NCI-H510A treated with DMSO at 0.1 percent for 48 hours (cell line): ENCODE data around the gene CD247.

Experiments used
- DNase-seq: peaks from one replicate; lab custom pipeline; 2025; lab: John Stamatoyannopoulos, UW

Gene CD247

DNA sequence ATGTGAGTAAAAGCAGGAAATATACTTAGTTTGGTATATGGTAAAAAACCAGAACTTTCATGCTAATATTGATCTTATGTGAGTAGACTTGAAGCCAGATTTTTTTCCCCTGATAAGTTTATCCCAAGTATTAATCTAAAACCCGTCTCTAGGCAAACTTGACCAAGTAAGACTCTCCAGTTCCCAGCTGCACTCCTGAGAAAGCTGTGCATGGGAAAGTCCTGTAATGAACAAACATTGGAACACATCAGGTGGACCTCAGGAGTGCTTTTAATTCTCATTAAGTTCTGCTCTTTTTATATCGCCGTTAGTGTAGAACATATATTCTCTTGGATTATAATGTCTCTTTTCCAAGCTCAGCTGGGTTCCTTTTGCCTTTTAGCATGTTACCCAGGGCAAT is 105.0 kb downstream of the CD247 start:
- DNase-seq = no peak

DNA sequence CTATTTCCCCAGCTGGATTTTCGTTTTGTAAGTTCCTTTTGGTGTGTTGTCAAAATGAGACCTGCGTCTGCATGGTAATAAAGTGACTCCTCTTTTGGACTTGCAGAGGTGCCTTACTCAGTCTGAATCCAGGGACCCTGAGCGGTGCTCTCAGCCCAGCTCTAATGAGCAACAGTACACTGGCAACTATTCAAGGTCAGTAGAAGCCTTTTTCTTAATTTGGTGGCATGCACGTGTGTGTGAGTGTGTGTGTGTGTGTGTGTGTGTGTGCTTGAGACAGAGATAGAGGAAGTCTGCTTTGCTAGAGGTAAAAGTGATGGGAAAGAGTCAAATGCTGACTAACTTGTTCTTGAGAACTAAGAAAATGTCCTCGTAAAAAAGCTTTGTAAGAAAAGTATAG is 105.4 kb downstream of the CD247 start:
- DNase-seq = no peak

DNA sequence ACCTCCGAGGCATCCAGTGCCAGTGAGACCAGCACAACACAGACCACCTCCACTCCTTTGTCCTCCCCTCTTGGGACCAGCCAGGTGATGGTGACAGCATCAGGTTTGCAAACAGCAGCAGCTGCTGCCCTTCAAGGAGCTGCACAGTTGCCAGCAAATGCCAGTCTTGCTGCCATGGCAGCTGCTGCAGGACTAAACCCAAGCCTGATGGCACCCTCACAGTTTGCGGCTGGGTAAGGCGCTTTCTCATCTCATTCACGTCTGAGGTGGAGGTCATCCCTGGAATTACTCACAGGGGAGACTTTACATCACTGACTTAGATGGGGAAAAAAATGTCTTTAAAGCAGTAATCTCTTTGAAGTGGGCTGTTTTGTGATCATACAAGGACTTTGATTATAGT is 106.3 kb downstream of the CD247 start:
- no peak for DNase-seq

DNA sequence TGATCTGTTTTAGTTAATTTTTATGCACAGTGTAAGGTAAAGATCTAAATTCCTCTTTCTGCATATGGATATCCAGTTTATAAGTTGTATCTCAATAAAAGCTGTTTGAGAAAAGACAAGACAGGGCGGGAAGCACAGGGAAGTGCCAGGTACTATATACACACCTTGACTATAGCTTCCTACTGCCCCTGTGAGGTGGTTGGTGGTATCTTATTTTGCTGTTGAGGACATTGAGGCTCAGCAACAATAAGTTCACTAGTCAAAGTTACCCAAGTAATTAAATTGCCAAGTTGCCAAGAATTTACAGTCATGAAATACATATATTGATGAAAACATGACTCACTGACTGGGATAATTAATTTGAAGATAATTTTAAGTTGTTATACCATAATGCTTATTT is 109.1 kb downstream of the CD247 start:
- DNase-seq = no peak

DNA sequence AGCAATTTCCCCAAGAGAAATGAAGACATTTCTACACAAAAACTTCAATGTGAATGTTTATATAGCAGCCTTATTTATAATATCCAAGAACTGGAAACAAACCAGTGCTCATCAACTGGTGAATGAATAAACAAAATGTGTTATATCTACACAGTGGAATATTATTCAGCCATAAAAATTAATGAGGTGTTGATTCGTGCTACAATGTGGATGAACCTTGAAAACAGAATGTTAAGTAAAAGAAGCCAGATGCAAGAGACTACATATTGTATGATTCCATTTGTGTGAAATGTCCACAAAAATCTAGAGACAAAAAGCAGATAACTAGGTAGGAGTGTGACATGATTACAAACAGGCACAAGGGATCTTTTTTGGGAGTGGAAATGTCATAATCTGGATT is 110.0 kb downstream of the CD247 start:
- DNase-seq = no peak

DNA sequence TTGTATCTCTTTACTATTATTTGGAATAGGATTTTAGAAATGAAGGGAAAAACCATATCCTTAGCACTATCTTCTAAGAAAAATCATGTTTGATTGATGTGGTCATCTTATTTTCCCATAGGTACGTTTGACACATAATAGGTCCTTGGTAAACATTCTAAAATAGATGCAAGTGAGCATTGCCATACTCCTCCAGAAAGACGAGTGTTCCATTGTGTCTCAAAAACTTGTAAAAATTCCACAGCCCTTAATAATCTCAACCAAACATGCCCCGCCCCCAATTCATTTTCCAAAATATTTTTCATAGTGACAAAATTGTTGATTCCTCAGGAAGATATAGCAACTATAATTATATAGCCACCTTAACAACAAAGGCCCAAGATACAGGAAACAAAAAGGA is 113.4 kb downstream of the CD247 start:
- no peak for DNase-seq

DNA sequence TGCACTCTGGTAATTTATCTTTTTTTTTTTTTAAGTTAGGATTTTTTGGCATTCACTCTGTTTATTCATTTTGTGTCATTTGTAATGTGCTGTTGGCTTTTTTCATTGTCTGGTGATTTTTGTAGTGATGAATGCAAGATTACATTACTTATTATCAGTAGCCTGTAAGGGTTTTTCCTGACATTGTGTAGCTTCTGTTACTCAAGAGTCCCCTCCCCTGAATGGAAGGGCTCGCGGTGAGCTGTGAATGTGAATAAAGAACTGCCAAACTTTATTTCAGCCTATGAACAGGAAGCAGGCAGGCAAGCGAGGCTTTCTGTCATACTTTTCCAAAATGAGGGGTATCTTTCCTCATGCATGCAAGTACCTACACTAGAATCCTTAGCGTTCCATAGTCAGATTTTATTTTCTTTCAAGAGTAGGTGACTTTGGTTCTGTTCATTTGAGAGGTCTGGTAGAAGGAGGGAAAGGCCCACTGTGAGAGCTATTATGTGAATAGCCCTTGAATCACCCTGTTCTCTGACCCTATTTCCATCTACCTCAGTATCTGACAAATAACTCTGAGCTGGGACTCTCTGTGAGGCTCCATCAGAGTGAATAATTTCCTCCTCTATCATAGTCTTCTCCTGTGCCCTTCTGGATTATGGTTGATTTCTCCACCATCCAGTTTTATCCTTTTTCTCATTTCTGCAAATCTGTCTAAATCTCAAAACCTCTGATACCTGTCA is 114.0 kb downstream of the CD247 start:
- DNase-seq = no peak

DNA sequence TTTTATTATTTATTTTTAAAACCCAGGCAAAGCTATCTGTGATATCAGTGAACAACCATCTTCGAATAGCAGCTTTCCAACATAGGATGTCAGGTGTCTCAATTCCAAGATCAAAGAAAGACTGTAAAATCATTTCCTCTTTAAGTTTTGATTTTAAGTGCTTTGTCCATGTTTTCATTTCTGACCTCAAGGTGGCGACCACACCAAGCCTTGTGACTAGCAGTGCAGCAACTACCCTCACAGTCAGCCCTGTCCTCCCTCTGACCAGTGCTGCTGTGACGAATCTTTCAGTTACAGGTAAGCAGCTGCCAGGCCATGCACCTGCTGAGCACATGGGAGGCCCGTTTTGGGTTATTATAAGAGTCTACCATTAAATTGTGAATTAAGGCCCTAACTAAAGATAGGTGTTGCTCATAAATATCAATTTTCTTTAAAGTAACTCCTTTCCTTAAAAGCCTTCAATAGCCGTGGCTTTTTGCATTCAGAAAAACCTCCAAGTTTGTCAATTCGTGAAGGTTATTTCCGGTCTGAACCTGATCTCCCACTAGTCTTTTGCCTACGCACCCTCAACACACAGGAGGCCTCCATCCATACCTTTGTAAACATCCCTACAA is 117.0 kb downstream of the CD247 start:
- DNase-seq = peak; percentile 33

DNA sequence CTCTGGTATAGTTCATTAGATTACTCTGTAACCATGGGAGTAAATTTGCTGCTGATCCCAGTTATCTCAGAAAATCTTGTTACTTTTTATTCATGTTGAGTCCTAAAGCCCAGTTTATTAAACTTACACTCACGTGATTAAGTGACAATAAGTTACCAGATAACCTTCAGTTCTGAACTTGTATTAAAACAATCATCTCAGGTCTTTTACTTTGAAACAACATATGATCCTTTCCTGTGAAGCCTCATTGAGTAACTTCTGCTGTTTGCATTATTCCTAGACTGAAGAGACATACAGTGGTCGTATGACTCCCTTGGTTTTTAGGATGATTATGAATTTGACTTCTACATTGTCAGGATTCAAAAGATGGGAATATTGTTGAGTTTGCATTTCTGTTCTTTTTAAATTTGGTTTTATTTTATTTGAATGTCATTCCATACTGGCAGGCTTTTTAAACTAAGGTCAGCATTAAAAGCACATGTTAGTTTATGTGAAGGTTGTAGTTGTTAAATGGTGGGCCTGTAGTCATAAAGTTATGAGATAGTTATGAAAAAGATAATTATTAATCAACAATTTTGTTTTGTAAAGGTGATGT is 117.9 kb downstream of the CD247 start:
- no peak for DNase-seq

DNA sequence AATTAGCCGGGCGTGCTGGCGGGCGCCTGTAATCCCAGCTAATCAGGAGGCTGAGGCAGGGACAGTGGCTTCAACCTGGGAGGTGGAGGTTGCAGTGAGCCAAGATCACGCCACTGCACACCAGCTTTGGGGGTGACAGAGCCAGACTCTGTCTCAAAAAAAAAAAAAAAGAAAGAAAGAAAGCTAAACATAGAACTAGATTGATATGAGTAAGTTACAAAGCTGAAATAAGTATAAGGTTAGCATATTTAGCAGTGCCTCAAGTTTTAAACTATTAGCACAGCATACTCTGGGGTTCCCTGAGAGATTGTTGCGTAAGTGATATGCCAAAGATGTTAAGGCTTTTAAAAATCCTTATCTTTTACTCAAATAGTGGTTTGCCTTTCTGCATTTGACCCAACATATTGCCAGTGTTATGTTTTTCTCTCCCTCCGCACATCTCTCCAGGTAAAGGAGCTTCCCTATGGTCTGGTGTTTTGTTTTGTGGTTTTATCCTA is 126.1 kb downstream of the CD247 start:
- no peak for DNase-seq

DNA sequence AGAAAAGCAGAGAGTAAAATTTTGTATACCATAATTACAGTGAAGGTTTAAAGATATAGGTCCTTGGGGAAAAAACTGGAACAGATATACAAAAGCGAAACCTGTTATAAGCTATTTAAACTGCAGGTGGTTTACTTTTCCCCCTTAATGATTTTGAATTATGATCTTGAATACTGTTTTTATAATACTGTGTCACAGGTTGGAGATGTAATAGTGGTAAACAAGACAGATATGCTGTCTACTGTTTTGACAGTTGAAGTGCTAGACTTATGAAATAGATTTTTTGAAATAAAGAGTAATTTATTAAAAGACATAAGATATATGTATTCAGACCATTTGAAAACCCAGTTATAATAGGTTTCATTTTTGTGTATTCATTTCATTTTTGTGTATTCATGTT is 129.4 kb downstream of the CD247 start:
- DNase-seq = no peak

DNA sequence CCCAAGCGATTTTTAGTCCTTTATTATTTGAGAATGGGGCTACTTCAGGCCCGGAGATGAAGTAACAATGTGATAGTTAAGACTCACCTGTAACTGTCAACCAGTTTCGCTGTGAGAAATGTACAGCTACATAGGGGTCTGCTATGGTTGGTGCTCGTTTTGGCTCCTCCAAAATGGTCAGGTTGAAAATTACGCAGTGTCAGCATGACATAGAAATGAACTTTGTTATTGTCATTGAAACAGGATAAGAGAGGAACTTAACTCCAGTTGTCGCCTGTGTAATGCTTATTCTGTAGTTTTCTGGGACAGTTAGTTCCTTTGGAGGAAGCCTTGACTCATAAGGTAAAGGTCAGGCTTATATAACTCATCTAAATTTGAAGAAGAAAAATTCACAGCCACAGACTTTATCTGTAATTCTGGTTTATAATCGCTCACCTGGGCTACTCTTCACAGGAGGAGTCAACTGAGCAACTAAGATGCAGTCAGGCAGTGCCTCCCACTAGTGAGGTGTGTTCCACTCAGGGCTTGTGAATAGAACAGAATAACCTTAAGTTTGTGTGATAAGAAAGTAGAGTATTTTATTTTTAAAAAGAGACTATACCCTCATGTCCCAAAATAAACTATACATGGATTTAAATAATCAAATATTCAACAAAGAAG is 130.9 kb downstream of the CD247 start:
- DNase-seq = no peak
